Prostate gland (tissue), 2 donors: ENCODE measurements around the gene CFHR4. TPM values are rescaled to one million over a fixed set of nuclear protein-coding genes. Genes with fewer than 3 reads are reported as not detected.
"Not testable (repeated sequence)": the region's sequence is repeated elsewhere in the genome, so short reads cannot be mapped to it uniquely, and the experiment has no call there.

Source experiments
- DNase-seq: peaks from one replicate; pipeline ENCODE4 v3.0.0-alpha.2; 2019; ENCODE audit warnings: low spot score
- H3K27ac ChIP-seq, 2 donors: fragments of 200-600 bp; sonication (generic); 2 replicates each; pipeline ENCODE4 v1.5.1; 2017 to 2019
- H3K27me3 ChIP-seq: fragments of 200-600 bp; sonication (generic); replicated peaks from 2 replicates; pipeline ENCODE4 v1.5.1; 2019; ENCODE audit not compliant: insufficient read depth
- H3K36me3 ChIP-seq, 2 donors: fragments of 200-600 bp; sonication (generic); 1 replicate in 1 of 2; 2 replicates in 1 of 2; pipeline versions ENCODE4 v1.5.1 to v1.8.1; 2017 to 2019
- H3K4me1 ChIP-seq: fragments of 200-600 bp; sonication (generic); replicated peaks from 2 replicates; pipeline ENCODE4 v1.5.1; 2019
- H3K4me3 ChIP-seq, 2 donors: fragments of 200-600 bp; sonication (generic); 2 replicates each; pipeline ENCODE4 v1.5.1; 2017 to 2019
- H3K9me3 ChIP-seq: fragments of 200-600 bp; sonication (generic); 2 replicates; pipeline ENCODE4 v1.5.1; 2017
- CTCF ChIP-seq, 4 experiments: fragments of 200-600 bp in 2 of 4; fragments of 450-650 bp in 2 of 4; sonication (generic) in 2 of 4; IDR thresholded peaks; 1 replicate in 3 of 4; 2 replicates in 1 of 4; pipeline ENCODE4 v1.5.1; 2016 to 2019; ENCODE audit warnings: antibody characterized with exemption in 4 of 4, mild to moderate bottlenecking in 2 of 4, moderate library complexity in 2 of 4
- POLR2A ChIP-seq: fragments of 450-650 bp; IDR thresholded peaks from one replicate; pipeline ENCODE4 v1.6.1; 2016; ENCODE audit warnings: antibody characterized with exemption, mild to moderate bottlenecking
- POLR2AphosphoS5 ChIP-seq: sonication (generic); formaldehyde crosslinking; IDR thresholded peaks from one replicate; pipeline ENCODE4 v1.6.1; 2017; ENCODE audit warnings: antibody characterized with exemption
- WGBS: methylation state at CpG from one replicate; pipeline ENCODE4 v1.1.5; 2018; 5-methylcytosine and 5-hydroxymethylcytosine counted together
- intact Hi-C: fragments of 100-400 bp; cut with DNase I; formaldehyde crosslinking; loops from one replicate; pipeline ENCODE4 v1.14.2; 2022
- total RNA-seq, 2 donors: library from RNA; depleted of rRNA; stranded (reverse); fragments of >200 nt; gene quantifications; one replicate each; pipeline ENCODE4 v1.1.0, GENCODE V29; 2016

CFHR4 gene
- total RNA-seq, 2 donors from 2014 or later: not detected

DNA sequence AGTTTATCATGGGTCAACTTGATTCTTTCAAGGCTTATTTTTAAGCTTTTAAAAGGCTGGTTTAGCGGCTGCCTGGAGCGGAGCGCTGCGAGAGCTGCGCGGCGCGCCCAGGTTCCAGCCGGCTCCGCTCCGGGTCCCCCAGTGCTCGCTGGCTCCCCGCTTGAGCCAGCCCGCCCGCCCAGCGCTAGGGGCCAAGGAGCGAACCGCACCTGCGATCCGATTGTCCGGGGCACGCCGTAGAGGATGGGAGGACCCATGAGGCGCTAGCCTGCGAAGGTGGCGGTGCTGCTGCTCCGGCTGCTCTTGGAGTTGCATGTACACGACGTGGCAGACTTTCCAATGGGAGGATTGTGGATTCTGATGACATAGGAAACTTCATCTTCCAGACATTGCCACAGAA is 9.9 kb upstream of the CFHR4 start:
- no peaks in the 10 kb centered on the region for H3K36me3 ChIP-seq
- no peak overlapping the region for H3K4me3 ChIP-seq
- H3K4me1 ChIP-seq: no peaks in the 10 kb centered on the region
- H3K9me3 ChIP-seq: no peaks in the 10 kb centered on the region
- 4% methylated on average over 29 of the region's 29 CpGs for WGBS
- TF ChIP-seq CTCF (IDR thresholded peaks at IDR 0.05): no peak
- TF ChIP-seq POLR2A: no peak
- TF ChIP-seq POLR2AphosphoS5: no peak
- no peak overlapping the region for H3K27ac ChIP-seq
- intact Hi-C loops: no loop called here
- DNase-seq: no peak
- H3K27me3 ChIP-seq: no peaks in the 10 kb centered on the region

DNA sequence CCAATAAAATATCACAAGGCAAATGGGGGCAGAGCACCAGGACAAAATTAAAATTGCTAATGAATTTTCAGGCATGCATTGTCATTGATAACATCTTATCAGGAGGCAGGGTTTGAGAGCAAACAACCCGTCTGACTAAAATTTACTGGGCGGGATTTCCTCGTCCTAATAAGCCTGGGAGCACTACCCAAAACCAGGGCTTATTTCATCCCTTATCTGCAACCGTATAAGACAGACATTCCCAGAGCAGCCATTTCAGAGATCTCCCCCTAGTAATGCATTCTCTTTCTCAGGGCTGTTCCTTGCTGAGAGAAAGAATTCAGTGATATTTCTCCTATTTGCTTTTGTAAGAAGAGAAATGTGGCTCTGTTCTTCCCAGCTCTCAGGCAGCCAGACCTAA is 1.3 kb upstream of the CFHR4 start:
- H3K4me1 ChIP-seq, H3K4me3 ChIP-seq, H3K9me3 ChIP-seq, H3K27ac ChIP-seq, H3K36me3 ChIP-seq, intact Hi-C loops, DNase-seq, H3K27me3 ChIP-seq: not testable (repeated sequence)
- WGBS: 86% methylated on average over 4 of the region's 4 CpGs

DNA sequence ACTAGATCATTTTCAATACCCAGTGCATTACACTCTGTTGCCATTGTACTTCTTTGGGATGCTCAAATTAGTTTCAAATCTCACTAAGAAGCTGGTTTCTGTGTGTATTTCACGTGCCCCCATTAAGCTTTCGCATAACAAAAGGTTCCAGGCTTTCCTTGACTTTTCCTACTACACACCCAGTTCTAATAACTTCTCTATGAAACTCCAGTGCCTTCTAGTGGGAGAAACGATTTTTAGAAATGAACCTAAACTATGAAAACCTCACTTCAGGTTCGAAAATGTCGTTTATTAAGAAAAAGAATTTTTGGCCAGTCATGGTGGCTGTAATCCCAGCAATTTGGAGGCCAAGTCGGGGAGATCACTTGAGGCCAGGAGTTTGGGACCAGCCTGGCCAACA is 2.8 kb downstream of the CFHR4 start:
- DNase-seq: no peak
- Histone ChIP-seq H3K27ac (no peak overlapping the region), H3K4me1 (no peaks in the 10 kb centered on the region), H3K36me3 (no peaks in the 10 kb centered on the region), H3K4me3 (no peak overlapping the region), H3K9me3 (no peaks in the 10 kb centered on the region), H3K27me3 (no peaks in the 10 kb centered on the region)
- intact Hi-C loops: no loop called here
- TF ChIP-seq POLR2AphosphoS5 (no peak), CTCF (IDR thresholded peaks at IDR 0.05) (no peak), POLR2A (no peak)
- 73% methylated on average over 6 of the region's 6 CpGs for WGBS

- H3K36me3 ChIP-seq: no peaks in the 10 kb centered on the region
- H3K27me3 ChIP-seq: no peaks in the 10 kb centered on the region
- H3K9me3 ChIP-seq: no peaks in the 10 kb centered on the region
- DNase-seq: no peak
- no peak for TF ChIP-seq POLR2A
- TF ChIP-seq POLR2AphosphoS5: no peak
- TF ChIP-seq CTCF (IDR thresholded peaks at IDR 0.05): no peak
- 63% methylated on average over 6 of the region's 6 CpGs for WGBS
- H3K27ac ChIP-seq: no peak overlapping the region
- no peaks in the 10 kb centered on the region for H3K4me1 ChIP-seq
- intact Hi-C loops: no loop called here
- no peak overlapping the region for H3K4me3 ChIP-seq
Measured at GRCh38 chr1:196891251-196891650, 3.4 kb downstream of the CFHR4 start.

- 58% methylated on average over 8 of the region's 8 CpGs for WGBS
Measured at GRCh38 chr1:196896355-196896754, 8.5 kb downstream of the CFHR4 start.

More at GRCh38 chr1:196896355-196896754, 8.5 kb downstream of the CFHR4 start:
- Histone ChIP-seq H3K27ac (no peak overlapping the region), H3K36me3 (no peaks in the 10 kb centered on the region), H3K4me3 (no peak overlapping the region), H3K4me1 (no peaks in the 10 kb centered on the region), H3K9me3 (no peaks in the 10 kb centered on the region), H3K27me3 (no peaks in the 10 kb centered on the region)
- DNase-seq: no peak
- TF ChIP-seq POLR2AphosphoS5 (no peak), CTCF (IDR thresholded peaks at IDR 0.05) (no peak), POLR2A (no peak)
- intact Hi-C loops: no loop called here
